Fibroblast of villous mesenchyme (primary cell): Measurements from ENCODE around the gene AFF1. TPM values are rescaled to one million over a fixed set of nuclear protein-coding genes. Genes with fewer than 3 reads are reported as not detected.
"Not testable (repeated sequence)": the region's sequence is repeated elsewhere in the genome, so short reads cannot be mapped to it uniquely, and the experiment has no call there.

ENCODE experiments used
- DNase-seq: peaks from one replicate; pipeline ENCODE4 v3.0.0-alpha.2; 2010; ENCODE audit warnings: low read depth
- H3K4me3 ChIP-seq: 2 replicates; pipeline ENCODE4 v1.5.1; 2011; ENCODE audit warnings: low read depth, mild to moderate bottlenecking, low read length
- CTCF ChIP-seq: IDR thresholded peaks from 2 replicates; pipeline ENCODE4 v1.5.1; 2012; ENCODE audit warnings: low read depth, mild to moderate bottlenecking, low read length; ENCODE audit not compliant: insufficient read depth
- total RNA-seq: library from RNA; depleted of rRNA; stranded (reverse); fragments of >200 nt; gene quantifications from 2 replicates; pipeline ENCODE4 v1.2.3, GENCODE V29; 2012

AFF1 gene
- total RNA-seq, 1 donor, result 34.1 TPM

DNA sequence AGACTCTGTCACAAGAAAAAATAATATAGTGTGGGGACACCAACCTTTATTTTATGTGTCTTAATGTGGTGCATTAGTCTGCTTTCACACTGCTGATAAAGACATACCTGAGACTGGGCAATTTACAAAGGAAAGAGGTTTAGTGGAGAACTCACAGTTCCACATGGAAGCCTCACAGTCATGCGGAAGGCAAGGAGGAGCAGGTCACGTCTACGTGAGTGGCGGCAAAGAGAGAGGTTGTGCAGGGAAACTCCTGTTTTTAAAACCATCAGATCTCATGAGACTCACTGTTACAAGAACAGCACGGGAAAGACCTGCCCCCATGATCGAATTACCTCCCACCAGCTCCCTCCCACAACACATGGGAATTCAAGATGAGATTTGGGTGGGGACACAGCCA lies 130.2 kb downstream of the AFF1 start:
- no peak for TF ChIP-seq CTCF
- DNase-seq, result no peak
- H3K4me3 ChIP-seq, result no peak overlapping the region

DNA sequence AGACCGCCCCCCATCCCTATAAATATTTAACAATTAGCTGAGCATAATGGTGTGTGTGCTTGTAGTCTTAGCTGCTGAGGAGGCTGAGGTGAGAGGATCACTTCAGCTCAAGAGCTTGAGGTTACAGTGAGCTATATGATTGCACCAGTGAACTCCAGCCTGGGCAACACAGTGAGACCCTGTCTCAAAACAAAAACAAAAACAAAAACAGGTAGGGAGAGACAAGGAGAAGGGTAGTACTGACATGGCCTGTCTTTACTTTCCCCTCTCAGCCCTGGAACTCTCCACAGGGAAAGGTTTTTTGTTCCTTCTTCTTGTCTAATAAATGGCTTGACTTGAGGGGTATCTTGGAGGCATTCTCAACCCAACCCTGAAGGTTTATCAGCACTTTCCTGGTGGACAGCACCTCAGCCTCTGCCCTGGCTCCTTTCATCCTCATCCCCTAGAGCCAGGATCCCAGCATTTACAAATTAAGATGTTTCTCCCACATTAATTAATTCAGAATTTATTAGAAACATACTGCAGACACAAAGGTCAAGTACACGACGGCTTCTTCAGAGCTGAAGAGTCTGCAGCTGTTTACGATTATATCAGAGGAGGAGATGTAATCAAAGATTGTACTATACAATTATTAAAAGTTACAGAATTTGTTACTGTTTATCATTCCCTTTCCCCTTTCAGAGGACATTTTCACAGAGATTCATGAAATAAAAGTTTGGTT lies 131.8 kb downstream of the AFF1 start:
- no peak for TF ChIP-seq CTCF
- no peak overlapping the region for H3K4me3 ChIP-seq
- no peak for DNase-seq

DNA sequence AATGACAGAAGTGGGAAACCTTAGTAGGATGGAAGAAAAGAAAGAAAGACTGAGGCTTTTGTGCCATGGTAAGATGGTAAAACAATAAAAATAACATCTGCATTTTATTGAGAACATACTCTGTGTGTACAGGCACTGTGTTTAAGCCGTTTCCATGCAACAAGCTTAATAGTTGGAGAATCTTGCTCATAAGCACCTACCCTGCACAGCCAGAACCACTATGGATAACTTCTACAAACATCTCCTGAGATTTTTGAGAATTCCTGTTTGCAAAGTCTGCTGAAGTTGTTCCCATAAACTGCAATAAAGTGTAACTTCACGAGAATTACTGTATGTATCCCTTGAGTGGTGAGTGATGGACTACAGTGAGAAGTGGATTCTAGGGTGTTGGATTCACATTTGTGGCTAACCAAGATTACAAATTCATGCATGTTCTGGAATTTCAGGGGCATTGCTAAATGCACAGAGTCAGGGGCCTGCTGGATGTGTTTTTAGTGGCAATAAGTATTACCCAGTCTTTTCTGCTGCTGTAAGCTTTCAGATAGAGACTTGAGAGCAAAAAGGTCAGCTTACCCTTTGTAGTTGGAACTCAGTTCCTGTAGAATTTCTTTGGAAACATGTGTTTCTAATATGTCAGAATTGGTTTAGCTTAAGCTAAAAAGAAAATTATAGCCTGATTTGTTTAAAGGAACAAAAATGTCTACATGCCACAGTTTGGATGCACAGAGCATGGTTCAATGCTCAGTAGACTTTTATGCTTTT lies 132.5 kb downstream of the AFF1 start:
- no peak for DNase-seq
- H3K4me3 ChIP-seq, result no peak overlapping the region
- no peak for TF ChIP-seq CTCF

DNA sequence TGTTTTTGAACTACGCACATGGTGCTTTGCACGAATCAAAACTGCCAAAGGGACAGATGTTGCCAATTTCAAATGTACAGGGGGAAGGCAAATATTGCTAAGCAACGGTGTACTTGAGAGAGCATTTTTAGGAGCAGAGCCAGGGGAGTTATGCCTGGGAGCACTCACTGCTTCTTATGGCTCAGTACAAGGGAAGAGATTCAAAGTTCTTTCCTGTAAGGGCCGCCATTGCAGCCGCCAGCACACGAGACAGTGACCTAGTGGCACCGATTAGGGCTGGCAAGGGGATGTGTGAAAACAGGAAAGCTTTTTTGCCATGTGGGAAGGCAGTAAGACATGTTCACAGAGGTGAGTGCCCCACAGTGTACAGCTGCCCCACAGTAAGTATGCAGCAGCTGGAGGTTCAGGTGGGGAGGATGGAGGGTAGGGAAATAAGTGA lies 133.8 kb downstream of the AFF1 start:
- no peak for TF ChIP-seq CTCF
- no peak for DNase-seq
- H3K4me3 ChIP-seq, result no peak overlapping the region

- H3K4me3 ChIP-seq, result no peak overlapping the region
- TF ChIP-seq CTCF, result no peak
- no peak for DNase-seq
Observed at GRCh38 chr4:87069037-87069742, 134.4 kb downstream of the AFF1 start.

- H3K4me3 ChIP-seq, result no peak overlapping the region
- no peak for TF ChIP-seq CTCF
- DNase-seq, result no peak
Observed at GRCh38 chr4:87071401-87071800, 136.6 kb downstream of the AFF1 start.

DNA sequence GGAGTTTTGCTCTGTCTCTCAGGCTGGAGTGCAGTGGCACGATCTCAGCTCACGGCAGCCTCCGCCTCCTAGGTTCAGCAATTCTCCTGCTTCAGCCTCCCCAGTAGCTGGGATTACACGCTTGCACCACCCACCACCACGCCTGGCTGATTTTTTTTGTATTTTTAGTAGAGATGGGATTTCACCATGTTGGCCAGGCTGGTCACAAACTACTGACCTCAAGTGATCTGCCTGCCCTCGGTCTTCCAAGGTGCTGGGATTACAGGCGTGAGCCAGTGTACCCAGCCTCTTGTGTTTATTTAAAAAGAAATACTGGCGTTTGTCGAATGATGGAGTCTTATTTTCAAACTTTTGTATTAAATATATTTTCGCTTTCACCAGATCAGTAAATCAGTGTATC lies 137.7 kb downstream of the AFF1 start:
- H3K4me3 ChIP-seq, DNase-seq: not testable (repeated sequence)
